Kidney glomerular epithelial cell (primary cell): ENCODE results near the gene MYO18B.
A peak's percentile ranks its signal among the peaks of the same experiment; 100 is the strongest.
"Not testable (repeated sequence)": the region's sequence is repeated elsewhere in the genome, so short reads cannot be mapped to it uniquely, and the experiment has no call there.

ENCODE experiments used
- DNase-seq: peaks from one replicate; lab custom pipeline; 2025; lab: John Stamatoyannopoulos, UW

MYO18B gene, protein sequence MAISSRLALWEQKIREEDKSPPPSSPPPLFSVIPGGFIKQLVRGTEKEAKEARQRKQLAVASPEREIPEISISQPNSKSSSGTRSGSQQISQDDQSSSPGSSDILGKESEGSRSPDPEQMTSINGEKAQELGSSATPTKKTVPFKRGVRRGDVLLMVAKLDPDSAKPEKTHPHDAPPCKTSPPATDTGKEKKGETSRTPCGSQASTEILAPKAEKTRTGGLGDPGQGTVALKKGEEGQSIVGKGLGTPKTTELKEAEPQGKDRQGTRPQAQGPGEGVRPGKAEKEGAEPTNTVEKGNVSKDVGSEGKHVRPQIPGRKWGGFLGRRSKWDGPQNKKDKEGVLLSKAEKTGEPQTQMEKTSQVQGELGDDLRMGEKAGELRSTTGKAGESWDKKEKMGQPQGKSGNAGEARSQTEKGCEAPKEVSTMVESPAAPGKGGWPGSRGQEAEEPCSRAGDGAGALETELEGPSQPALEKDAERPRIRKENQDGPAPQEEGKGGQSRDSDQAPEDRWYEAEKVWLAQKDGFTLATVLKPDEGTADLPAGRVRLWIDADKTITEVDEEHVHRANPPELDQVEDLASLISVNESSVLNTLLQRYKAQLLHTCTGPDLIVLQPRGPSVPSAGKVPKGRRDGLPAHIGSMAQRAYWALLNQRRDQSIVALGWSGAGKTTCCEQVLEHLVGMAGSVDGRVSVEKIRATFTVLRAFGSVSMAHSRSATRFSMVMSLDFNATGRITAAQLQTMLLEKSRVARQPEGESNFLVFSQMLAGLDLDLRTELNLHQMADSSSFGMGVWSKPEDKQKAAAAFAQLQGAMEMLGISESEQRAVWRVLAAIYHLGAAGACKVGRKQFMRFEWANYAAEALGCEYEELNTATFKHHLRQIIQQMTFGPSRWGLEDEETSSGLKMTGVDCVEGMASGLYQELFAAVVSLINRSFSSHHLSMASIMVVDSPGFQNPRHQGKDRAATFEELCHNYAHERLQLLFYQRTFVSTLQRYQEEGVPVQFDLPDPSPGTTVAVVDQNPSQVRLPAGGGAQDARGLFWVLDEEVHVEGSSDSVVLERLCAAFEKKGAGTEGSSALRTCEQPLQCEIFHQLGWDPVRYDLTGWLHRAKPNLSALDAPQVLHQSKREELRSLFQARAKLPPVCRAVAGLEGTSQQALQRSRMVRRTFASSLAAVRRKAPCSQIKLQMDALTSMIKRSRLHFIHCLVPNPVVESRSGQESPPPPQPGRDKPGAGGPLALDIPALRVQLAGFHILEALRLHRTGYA (N-terminal part only)

DNA sequence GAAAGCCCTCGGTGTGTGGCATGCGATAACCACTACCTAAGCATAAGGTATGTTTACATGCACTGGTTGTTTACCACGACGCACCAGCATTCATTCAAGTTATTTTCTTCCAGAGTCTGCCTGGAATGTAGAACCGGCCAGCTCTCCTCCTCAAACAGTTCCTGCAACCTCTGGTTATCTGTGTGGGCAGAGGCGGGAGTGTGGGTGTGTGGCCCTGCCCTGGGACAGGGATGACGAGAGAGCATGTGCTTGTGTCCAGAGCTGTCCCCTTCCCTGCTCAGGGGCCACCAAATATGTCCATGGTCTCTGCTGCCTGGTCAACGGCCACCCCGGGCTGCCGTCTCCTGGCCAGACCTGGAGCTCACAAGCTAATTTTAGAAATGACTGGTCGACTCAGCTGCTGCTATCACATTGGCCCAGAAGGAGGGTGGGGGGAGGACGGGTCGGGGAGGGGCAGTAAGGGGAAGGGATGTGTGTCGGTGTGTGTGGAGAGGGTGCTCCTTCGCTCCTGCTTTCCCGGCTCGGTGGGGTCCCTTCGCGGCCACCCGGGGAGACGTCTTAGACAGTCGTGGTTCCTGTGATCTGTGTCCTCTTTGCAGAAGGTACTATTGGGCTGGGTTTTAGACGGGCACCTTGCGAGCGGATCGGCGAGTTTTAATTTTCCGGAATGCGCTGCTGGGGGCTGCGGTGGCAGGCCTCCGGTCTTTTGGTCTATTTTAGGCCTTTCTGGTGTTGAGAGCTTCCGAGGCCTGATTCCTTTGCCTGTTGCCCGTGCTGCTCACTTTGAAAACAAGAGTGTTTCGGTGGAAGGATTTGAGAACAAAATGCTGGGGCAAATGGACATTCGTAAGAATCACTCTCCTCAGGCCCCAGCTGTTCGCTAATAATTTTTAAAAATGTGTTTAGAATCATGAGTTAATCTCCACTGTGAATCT, at the start of gene MYO18B:
MYO18B (plus strand) TSS at position 497 of the 935 bp plus-strand sequence. CDS start 18,905 bp downstream, outside the sequence.
- no peak for DNase-seq

DNA sequence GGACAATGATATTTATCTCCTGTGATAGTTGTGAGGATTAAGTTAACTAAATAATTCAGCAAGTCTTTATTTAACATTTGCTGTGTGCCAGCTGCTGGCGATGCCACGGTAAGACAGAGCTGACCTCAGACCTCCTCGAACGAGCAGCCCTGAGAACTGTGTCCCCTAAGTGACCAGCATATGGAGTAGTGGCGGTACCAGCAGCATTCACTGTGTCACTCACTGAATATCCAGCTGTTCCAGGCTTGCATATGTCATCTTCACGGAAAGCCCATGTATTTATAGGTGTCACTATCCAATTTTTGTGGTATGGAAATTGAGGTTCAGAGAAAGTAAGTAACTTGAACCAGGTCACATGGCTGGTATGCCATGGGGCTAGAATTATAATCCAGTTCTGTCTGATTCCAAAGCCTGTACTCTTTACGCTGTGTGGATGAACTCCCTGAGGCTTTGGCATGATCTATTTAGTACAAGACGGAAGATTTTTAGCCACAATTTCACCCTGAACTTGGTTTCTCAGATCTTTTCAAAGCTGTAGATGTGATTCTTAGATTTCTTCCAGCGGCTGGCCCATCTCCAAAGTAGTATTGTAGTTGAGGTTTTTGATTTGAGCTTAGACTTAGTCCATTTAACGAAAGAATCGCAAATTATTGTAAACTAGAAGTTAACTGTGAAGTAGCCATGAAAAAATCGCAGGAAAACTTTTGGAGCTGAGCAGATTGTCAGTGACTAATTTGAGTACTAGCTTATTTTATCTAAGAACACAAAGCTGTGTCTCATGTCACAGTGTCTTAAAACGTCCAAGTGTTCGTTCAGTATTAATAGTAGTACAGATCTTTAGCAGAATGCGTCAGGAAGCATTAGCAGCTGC, 49.4 kb upstream of the MYO18B start:
- no peak for DNase-seq

GRCh38 chr22:25693268-25693565, 48.8 kb upstream of the MYO18B start:
- no peak for DNase-seq

GRCh38 chr22:25694196-25694907, 47.6 kb upstream of the MYO18B start:
- no peak for DNase-seq

- no peak for DNase-seq
Measured at GRCh38 chr22:25695146-25695545, 46.8 kb upstream of the MYO18B start.

- no peak for DNase-seq
Measured at GRCh38 chr22:25696763-25697162, 45.2 kb upstream of the MYO18B start.

DNA sequence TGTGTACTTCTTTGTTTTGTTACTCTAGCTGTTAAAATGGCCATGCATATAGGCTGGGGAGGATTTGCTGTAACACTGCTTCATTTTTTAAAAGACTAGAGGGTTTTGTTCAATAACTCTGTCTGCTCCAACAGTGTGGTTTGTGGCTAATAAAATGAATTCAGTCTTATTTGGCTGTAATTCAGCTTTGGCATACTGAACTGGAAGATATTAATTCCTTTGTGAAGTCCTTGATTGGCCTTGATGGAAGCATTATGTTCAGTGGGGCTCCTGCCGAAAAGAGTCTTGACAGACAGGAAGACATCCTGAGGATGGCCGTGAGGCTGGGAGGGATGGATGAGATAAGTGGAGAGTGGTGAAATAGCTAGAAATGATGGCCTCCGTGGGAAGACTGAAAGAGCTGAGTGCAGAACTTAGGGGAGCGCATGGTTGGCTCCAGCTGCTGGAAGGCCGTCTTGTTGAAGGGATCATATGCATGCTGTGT, 44.8 kb upstream of the MYO18B start:
- no peak for DNase-seq

DNA sequence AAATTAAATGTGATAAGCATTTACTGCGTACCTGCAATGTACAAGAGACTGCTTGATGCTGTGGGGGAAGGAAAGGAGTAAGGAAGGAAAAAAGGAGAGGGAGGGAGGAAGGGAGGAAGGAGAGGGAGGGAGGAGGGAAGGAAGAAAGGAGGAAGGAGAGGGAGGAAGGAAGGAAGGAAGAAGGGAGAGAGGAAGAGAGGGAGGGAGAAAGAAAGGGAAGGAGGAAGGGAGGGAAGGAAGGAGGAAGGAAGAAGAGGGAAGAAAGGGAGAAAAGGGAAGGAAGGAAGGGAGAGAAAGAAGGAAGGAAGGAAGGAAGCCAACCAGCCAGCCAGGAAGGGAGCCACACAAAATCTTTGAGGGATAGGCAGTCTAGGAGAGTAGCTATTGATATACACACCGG, 44.0 kb upstream of the MYO18B start:
- DNase-seq = no peak

DNA sequence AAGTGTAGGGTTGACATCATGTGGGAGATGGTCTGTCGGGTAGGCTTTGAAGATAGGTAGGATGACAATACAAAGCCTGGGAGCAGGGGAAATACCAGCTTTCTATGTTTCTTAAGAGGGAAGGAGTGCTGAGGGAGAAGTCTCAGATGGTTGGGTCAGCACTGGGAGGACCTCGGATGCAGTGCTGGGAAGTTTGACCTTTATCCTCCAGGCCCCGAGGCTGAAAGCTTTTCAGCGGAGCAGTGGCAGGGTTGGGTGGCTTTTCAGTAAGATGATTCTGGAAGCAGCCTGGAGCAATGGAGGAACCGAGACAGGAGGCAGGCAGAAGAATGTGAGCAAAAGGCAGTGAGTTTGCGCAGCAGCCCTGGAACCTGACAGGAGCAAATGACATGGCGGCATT, 43.5 kb upstream of the MYO18B start:
- DNase-seq = no peak

- DNase-seq = no peak
Measured at GRCh38 chr22:25698978-25699377, 43.0 kb upstream of the MYO18B start.

DNA sequence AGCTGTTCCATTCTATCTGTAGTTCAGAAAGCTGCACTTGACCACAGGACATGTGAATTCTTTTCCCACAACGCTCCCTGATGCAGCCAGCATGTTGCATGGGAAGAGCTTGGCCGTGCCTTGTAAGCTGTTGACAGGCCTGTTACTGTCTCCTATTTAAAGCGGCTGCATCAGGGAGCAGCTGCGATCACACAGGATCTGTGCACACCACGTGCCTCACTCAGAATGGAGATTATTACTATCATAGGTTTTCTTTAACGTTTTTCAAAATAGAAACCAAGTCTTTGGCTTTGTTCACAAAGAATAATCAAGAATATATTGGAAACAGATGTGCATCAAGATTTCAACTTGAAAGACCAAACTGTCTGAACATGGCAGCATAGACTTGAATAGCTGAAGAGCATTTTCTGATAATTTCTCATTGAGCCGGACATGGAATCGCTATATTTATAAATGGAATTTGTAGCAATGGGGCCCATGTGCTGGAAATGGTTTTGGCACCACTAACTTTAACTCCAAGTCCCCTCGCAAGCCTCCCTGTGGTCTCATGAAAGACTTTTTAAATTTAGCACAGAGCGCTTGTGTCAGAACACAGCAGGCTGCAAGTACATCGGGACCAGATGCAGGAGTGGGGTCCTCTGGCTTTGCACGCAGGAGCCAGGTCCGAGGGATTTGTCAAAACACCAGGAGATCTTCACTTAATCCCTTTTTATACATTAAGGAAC, 40.8 kb upstream of the MYO18B start:
- no peak for DNase-seq

GRCh38 chr22:25702040-25702439, 39.9 kb upstream of the MYO18B start:
- peak; percentile 1 for DNase-seq

DNA sequence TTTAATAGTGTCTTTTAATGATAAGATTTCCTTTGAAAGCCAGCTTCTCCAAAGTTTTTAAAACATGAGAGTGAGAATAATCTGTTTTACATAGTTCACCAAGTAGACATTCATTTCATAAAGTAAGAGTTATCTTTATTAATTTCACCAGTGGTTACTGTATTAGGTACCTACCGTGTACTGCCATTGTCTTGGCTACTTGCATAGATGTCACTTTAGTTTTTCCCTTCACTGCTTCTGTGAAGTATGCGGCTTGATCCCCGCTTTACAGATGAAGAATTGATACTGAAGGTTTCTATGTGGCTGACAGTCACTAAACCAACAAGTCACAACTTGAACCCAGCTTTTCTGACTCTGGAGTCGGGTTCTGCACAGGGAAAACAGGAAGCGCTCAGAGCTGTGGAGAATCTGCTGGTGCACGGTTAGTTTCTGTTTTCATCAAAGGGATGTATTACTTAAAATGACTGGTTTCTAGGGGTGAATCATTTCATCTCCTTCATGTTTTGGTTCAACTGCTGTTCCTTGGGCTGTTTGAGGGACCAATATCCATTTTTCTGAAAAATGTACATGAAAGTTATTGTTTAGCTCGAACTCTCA, 39.3 kb upstream of the MYO18B start:
- no peak for DNase-seq

DNA sequence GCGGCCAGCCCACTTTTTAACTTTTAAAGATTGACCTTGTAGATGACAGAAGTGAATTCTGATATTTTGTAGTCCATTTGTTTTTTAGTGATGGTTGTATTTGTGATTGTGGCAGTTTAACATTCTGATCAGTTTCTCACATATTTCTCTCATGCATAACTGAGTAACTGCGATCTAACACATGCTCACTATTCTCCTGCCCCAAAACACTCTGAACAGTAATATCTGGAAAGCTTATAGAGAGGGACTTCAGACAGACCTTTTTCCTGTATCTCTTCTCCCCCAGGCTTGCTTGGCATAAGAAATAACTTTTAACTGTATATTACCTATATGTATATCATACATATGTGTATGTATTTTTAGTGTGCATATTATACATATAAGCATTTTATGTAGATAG, 37.3 kb upstream of the MYO18B start:
- no peak for DNase-seq

- no peak for DNase-seq
Measured at GRCh38 chr22:25706197-25706596, 35.8 kb upstream of the MYO18B start.

DNA sequence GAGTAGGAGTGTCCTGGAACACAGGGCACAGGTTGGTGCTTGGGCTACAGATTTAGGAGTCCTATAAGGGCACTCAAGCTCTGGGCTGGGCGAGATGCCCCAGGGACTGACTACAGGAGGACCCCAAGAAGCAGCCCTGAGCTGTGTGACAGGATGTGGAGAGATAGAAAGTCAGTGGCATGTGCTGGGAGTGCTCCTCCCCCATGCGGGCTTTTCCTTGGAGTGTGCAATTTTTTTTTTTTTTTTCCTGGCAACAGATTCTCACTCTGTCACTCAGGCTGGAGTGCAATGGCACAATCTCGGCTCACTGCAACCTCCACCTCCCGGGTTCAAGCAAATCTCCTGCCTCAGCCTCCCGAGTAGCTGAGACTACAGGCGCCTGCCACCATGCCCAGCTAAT, 33.6 kb upstream of the MYO18B start:
- not testable (repeated sequence) for DNase-seq

DNA sequence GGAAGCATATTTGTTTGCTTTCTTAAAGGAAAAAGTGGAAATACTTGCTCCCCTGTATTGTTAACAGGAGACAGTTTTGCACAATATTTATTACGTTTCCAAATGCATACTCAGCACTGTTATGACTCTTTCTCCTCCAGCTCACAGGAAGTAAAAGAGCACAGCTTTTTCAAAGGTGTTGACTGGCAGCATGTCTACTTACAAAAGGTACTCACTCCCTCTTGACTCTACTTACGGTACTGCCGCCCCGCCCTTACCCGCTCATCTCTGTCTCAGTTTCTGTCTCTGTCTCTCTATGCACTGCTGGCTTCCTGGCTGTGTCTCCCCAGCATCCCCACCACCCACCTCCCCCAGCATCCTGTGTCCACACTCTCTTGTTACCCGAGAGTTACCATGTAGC, 32.2 kb upstream of the MYO18B start:
- no peak for DNase-seq

- no peak for DNase-seq
Measured at GRCh38 chr22:25710501-25710900, 31.5 kb upstream of the MYO18B start.
